Forelimb muscle (tissue), 1 donor: Measurements from ENCODE around the gene TMEM126A. TPM values are rescaled to one million over a fixed set of nuclear protein-coding genes. Genes with fewer than 3 reads are reported as not detected.
"Not testable (repeated sequence)": the region's sequence is repeated elsewhere in the genome, so short reads cannot be mapped to it uniquely, and the experiment has no call there.

Experiments
- DNase-seq: peaks from one replicate; pipeline ENCODE4 v3.0.0-alpha.2; 2013; ENCODE audit warnings: low read depth
- polyA plus RNA-seq: library from polyadenylated mRNA; unstranded; fragments of 120-200 nt; gene quantifications from one replicate; pipeline ENCODE4 v1.2.1, GENCODE V29; 2013; ENCODE audit not compliant: insufficient read length

Gene TMEM126A
- polyA plus RNA-seq: 37.3 TPM

DNA sequence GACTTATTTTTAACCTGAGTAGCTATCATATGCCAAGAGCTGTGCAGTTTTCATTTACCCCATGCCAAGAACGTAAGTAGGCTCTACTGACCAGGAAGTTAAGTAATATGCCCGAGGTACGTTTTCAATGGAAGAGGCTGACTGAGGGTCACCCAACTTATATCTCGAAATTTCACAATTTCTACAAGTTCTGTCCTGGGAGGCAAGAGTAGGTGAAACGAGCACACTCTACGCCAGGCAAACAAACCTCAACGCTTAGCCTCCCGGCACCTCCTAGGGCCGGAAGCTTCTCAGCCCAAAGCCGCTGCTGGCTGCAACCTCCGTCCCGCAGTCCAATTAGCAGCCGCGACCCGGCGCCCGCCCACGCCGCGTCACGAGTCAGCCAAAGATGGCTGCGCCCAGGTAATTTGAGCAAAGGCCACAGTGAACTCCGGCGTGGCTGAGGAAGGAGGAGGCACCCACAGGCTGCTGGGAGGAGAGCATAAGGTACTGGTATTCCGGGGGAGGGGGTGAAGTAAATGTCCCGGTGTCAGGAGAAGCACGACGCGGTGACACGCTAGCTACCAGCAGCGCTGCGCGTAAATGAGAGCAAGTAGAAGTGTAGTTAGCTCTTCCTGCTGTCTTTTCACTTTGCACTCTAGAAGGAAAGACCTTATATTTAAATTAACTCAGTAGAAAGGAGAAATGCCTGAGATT, at the start of gene TMEM126A:
TSS of gene TMEM126A (plus strand) at position 364 of the 696 bp plus-strand sequence. CDS start 2,289 bp downstream, outside the sequence.
- DNase-seq: no peak

- no peak for DNase-seq
Measured at GRCh38 chr11:85599083-85599482, 48.7 kb upstream of the TMEM126A start.

DNA sequence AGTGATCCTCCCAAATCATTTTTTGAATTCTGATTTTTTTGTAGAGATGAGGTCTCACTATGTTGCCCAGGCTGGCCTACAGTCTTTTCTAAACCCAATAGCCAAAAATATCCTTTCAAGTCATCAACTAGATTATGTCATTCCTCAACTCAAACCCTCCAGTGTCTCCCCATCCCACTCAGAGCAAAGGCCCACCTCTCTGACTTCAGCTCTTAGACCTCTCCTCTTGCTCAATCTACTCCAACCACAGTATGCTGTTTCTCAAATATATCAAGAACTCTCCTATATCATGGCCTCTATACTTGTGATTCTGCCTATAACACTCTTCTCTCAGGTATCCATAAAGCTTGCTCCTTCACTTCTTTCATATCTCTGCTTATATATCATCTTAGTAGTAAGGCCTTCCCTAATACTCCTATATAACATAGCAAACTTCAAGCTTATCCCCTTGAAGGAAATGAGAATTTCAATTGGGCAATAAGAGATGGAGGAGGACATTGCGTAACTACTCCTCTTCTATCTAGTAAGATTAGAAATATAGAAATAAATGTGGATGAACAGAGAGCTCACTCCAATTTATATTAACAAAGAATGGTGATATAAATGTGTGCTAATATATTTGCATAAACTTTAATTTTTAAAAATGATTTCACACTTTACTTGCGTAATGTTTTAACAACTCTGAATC, 45.1 kb upstream of the TMEM126A start:
- no peak for DNase-seq

- DNase-seq: no peak
Measured at GRCh38 chr11:85603220-85603619, 44.5 kb upstream of the TMEM126A start.

- not testable (repeated sequence) for DNase-seq
Measured at GRCh38 chr11:85606237-85606636, 41.5 kb upstream of the TMEM126A start.

- DNase-seq: not testable (repeated sequence)
Measured at GRCh38 chr11:85608621-85609020, 39.1 kb upstream of the TMEM126A start.

GRCh38 chr11:85609286-85609685, 38.5 kb upstream of the TMEM126A start:
- DNase-seq: not testable (repeated sequence)

- DNase-seq: not testable (repeated sequence)
Measured at GRCh38 chr11:85611643-85612042, 36.1 kb upstream of the TMEM126A start.

GRCh38 chr11:85619499-85619898, 28.3 kb upstream of the TMEM126A start:
- DNase-seq: no peak

DNA sequence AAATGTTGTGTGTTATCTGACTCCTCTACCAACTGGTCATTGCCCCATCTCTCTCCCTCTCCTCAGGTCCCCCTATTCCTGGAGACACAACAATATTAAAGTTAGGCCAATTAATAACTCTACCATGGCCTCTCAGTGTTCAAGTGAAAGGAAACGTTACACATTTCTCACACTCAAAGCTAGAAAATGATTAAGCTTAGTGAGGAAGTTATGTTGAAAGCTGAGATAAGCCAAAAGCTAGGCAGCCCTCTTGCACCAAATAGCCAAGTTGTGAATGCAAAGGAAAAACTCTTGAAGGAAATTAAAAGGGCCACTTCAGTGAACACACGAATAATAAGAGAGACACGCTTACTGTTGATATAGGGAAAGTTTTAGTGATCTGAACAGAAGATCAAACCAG, 27.5 kb upstream of the TMEM126A start:
- no peak for DNase-seq

- no peak for DNase-seq
Measured at GRCh38 chr11:85626496-85626895, 21.3 kb upstream of the TMEM126A start.

GRCh38 chr11:85627332-85627997, 20.3 kb upstream of the TMEM126A start, which contains the start of gene DLG2:
DLG2 (minus strand) TSS chr11:85627344.
- no peak for DNase-seq

DNA sequence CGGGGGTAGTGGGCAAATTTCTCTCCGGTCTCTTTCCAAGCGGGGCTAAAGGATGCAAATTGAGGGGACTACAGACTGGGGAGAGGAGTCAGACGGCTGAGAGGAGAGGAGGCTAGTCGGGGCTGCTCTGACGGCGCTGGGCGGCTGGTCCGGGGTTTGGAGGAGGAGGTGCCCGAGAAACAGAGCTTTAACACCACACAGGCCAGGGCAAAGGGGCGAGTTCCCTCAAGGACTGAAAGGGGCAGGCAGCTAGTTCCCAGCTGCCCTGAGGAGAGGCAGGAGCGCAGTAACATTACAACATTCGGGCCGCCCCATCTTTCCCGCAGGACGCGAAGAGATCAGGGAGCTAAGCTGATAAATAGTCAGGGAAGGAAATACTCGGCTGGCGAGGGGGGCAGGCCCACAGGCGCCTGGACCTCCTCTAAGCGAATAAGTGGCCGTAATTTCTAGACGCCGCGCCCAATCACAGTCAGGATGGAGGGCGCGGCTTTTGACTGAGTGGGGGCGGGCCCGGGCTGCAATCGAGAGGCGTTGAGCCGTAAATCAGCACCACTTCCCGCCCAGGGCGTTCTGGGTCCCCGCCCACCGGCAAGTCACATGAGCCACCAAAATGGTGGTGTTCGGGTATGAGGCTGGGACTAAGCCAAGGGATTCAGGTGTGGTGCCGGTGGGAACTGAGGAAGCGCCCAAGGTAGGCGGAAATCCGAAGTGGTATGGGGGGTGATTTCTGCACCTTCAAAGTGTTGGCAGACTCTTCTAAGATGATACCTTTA, 19.6 kb upstream of the TMEM126A start, which contains the start of gene TMEM126B:
TSS of gene TMEM126B (plus strand) at position 596 of the 773 bp plus-strand sequence. CDS start at position 611, 15 bp downstream.
- DNase-seq: peak; percentile 94

DNA sequence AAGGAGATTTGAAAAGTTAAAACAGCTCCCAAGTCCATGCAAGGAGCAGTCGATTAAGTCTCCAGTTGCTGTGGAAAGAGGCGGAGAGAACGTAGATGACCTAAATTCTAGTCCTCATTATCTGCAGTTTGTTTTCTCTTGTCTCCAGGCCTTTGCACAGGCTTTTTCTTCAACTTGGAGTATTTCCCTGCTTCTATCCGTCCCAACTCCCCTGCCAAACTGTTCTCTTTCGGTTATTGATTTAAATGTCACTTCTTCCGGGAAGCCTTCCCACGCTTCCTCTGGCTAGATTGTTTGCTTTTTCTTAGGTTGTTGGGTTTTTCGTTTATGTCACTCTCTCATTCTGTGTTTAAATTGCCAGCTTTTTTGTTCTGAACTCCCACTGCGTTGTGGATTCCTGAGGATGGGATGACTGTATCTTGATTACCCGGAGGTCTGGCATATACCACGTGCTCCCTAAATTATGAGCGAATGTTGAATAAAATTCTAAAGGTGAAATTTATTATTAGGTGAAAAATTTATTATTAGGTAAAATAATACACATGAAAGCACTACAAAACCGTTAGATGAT, 18.9 kb upstream of the TMEM126A start:
- no peak for DNase-seq

DNA sequence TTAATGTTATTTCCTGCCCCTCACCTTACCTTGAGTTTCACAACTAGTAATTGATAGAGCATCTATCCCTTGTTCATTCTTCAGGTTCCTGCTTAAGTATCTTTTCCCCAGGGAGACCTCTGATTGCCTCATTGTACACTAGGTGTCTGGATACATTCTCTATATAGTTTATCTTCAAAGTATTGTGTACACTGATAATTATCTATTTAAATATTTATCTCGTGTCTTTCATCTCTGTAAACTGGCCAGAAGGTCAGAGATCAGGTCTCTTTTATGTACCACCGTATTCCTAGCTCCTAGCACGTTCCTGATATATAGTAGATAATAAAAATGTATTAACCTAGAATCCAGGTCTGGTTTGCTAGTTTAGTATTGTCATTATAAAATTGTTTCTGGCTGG, 13.0 kb upstream of the TMEM126A start:
- DNase-seq: no peak

- DNase-seq: no peak
Measured at GRCh38 chr11:85643191-85643614, 4.6 kb upstream of the TMEM126A start.

DNA sequence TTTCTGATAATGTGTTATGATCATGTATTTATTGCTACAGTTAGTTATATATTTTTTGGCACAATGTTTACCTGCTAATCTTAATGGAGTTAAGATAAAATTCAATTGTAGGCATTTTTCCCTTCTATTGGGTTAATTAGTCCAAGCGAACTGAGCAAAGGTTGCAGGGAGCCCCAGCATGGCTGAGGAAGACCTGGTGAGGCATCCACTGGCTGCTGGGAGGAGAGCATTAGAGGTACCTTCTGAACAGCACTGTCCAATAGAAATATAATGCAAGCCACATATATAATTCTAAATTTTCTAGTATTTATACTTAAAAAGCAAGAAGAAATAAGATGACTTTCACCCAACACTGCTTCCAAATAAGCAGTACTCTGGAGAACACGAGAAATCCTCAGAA, 689 bp upstream of the TMEM126A start:
- no peak for DNase-seq

DNA sequence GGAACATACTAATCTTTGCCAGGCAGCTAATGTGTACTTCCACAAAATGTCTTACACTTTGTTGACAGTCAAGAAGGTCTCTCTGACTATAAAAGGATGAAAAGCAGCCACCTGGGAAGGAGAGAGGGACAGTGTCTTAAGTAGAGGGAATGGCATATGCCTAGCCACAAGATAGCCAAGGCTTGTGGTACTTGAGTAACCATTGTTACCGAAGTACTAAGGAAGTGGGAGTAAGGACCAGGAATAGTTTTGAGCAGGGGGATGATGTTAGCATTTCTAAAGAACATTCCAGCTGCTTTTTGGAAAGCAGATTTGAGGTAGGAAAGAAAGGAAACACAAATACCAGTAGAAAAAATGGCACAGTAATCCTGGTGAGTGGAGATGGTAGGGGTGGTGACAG, 3.4 kb downstream of the TMEM126A start:
- DNase-seq: no peak

DNA sequence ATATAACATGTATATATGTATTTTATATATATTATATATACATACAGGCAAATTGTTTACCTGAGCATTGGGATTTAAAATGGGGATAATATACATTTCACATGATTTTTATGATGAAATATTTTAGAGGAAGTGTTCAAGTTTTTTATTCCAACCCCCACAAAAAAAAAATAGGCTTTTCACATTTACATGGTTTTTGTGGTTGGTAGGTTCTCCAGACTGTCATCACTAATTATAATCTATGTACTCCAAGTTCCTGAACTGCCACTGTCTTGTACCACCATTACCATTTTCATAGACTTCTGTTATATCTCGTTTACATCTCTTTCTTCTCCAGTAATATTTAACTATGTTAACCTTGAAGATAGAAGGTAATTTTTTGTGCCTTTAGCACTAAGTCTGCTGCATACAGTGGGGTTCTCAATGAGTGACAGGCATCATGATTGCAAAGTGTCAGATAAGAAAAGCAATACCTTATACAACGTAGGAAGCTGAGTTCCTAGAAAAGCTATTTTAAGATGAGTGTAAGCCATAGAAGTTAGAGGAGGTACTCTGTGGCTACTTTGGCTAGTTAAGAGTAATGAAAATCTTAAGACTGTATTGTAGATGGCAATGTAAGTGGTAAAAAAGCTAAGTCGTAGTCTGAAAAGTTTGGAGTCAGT, 5.2 kb downstream of the TMEM126A start:
- no peak for DNase-seq

- DNase-seq: not testable (repeated sequence)
Measured at GRCh38 chr11:85654343-85654742, 6.6 kb downstream of the TMEM126A start.

DNA sequence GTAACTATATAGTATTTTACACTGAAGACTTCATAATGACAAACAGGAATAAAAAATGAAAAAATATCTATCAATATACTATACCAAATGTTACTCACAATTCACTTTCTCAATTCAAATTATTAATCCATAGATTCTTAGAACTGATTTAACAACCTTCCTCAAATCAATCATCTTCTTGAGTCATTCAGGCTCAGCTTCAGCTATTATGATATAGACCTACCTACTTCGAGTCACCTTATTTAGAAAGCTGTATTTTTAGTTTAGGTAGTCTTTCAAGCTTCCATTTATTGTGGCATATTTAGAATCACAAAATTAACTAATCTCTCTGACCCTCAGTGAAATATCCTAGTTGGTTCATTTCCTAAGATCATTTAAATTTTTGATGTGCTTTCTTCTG, 9.0 kb downstream of the TMEM126A start:
- no peak for DNase-seq
